ENCODE results near the gene MPI.

DNA sequence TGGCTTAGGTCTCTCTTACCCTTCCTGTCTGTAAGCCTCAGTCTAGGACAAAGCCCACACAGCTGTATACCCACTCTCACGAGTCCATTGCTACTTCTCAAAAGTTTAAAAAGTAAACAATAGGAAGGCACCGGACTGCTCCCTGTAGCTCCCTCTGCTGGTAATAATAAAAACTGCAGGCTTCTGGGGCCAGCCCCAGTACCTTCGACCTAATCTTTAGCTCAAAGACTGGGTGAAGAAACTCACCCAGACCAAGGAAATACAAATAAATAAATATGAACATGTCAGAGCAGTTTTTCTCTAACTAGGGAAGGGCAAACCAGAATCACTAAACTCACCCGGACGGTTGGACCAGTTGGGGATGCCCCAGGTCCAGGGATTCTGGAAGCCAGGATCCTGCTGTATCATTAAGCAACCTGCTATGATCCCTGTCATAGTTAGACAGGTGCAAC is 11.8 kb downstream of the MPI start:
- TF ChIP-seq, protein P1, sequence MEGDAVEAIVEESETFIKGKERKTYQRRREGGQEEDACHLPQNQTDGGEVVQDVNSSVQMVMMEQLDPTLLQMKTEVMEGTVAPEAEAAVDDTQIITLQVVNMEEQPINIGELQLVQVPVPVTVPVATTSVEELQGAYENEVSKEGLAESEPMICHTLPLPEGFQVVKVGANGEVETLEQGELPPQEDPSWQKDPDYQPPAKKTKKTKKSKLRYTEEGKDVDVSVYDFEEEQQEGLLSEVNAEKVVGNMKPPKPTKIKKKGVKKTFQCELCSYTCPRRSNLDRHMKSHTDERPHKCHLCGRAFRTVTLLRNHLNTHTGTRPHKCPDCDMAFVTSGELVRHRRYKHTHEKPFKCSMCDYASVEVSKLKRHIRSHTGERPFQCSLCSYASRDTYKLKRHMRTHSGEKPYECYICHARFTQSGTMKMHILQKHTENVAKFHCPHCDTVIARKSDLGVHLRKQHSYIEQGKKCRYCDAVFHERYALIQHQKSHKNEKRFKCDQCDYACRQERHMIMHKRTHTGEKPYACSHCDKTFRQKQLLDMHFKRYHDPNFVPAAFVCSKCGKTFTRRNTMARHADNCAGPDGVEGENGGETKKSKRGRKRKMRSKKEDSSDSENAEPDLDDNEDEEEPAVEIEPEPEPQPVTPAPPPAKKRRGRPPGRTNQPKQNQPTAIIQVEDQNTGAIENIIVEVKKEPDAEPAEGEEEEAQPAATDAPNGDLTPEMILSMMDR (IDR thresholded peaks at IDR 0.05; ENCODE audit: insufficient read depth, low read depth, low read length): peak; percentile 94
- TF ChIP-seq EZH2 (IDR thresholded peaks at IDR 0.05; ENCODE audit: insufficient read depth, low read length): no peak

All from astrocyte (in vitro differentiated cells and primary cell).